ENCODE results near the gene DNAJC8. TPM values are rescaled to one million over a fixed set of nuclear protein-coding genes. Genes with fewer than 3 reads are reported as not detected.

DNAJC8 gene
- total RNA-seq, 1 experiment from 2014 or later = 60.0 TPM

- Mint-ChIP-seq H3K36me3 (ENCODE audit: insufficient read depth, unreplicated experiment) (peaks cover under 1% of the 10 kb centered on the region), H3K27me3 (ENCODE audit: insufficient read depth, unreplicated experiment) (no peaks in the 10 kb centered on the region), H3K27ac (ENCODE audit: low read depth, unreplicated experiment) (no peak within 1 kb of the TSS), H3K4me3 (ENCODE audit: unreplicated experiment) (no peak within 1 kb of the TSS), H3K9me3 (ENCODE audit: unreplicated experiment) (no peaks in the 10 kb centered on the region), H3K4me1 (ENCODE audit: insufficient read depth, unreplicated experiment) (peaks cover 9% of the 10 kb centered on the region)
- intact Hi-C loops (cut with micrococcal nuclease) = no loop called here
- TF ChIP-seq, protein P1, sequence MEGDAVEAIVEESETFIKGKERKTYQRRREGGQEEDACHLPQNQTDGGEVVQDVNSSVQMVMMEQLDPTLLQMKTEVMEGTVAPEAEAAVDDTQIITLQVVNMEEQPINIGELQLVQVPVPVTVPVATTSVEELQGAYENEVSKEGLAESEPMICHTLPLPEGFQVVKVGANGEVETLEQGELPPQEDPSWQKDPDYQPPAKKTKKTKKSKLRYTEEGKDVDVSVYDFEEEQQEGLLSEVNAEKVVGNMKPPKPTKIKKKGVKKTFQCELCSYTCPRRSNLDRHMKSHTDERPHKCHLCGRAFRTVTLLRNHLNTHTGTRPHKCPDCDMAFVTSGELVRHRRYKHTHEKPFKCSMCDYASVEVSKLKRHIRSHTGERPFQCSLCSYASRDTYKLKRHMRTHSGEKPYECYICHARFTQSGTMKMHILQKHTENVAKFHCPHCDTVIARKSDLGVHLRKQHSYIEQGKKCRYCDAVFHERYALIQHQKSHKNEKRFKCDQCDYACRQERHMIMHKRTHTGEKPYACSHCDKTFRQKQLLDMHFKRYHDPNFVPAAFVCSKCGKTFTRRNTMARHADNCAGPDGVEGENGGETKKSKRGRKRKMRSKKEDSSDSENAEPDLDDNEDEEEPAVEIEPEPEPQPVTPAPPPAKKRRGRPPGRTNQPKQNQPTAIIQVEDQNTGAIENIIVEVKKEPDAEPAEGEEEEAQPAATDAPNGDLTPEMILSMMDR (IDR thresholded peaks at IDR 0.05; ENCODE audit: unreplicated experiment) = no peak
- ChIA-PET CTCF (interaction anchor here (0.6 kb wide), 2 partner anchors 41 to 1759 kb away, joined by 3 to 4 read pairs; no protein-coding TSS in a partner anchor), POLR2A (no interaction called here)
- no peak for DNase-seq (ENCODE audit: unreplicated experiment)
- BruUV-seq (replicated peaks) = no TSS peak
These were observed 56.0 kb downstream of the DNAJC8 start, which contains the start of gene PTAFR for GRCh38 chr1:28176492-28177470. Gene PTAFR, minus strand, starts transcription at chr1:28176690. Its CDS starts 25,669 bp downstream, at chr1:28151021.

DNA sequence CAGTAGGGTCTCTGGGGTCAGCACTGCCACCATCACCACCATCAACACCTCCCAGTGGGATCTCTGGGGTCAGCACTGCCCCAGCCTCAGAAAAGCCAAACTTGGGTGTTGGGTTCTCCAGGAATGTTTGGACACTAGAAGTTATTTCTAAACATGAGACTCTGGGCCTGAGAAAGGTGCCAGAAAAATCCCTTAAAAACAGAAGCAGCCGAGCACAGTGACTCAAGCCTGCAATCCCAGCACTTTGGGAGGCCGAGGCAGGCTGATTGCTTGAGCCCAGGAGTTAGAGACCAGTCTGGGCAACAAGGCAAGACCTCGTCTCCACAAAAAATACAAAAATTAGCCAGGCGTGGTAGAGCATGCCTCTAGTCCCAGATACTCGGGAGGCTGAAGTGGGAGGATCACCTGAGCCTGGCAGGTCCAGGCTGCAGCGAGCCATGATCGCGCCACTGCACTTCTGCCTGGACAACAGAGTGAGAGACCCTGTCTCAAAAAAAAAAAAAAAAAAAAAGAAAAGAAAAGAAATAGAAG, 56.8 kb downstream of the DNAJC8 start:
- no peaks in the 10 kb centered on the region for H3K36me3 Mint-ChIP-seq (ENCODE audit: insufficient read depth, unreplicated experiment)
- H3K27me3 Mint-ChIP-seq (ENCODE audit: insufficient read depth, unreplicated experiment) = no peaks in the 10 kb centered on the region
- ChIA-PET CTCF (no interaction called here), POLR2A (interaction anchor here (0.6 kb wide), 1 partner anchor 204 kb away, joined by 3 read pairs; no protein-coding TSS in a partner anchor)
- TF ChIP-seq, protein P1 (IDR thresholded peaks at IDR 0.05; ENCODE audit: unreplicated experiment) = no peak
- BruUV-seq (replicated peaks) = no TSS peak
- peaks cover 12% of the 10 kb centered on the region for H3K4me1 Mint-ChIP-seq (ENCODE audit: insufficient read depth, unreplicated experiment)
- no peaks in the 10 kb centered on the region for H3K9me3 Mint-ChIP-seq (ENCODE audit: unreplicated experiment)
- H3K4me3 Mint-ChIP-seq (ENCODE audit: unreplicated experiment) = no peak overlapping the region
- DNase-seq (ENCODE audit: unreplicated experiment) = no peak
- H3K27ac Mint-ChIP-seq (ENCODE audit: low read depth, unreplicated experiment) = no peak overlapping the region
- intact Hi-C loops (cut with micrococcal nuclease) = no loop called here

GRCh38 chr1:28173980-28174297, 58.9 kb downstream of the DNAJC8 start:
- TF ChIP-seq, protein P1 (IDR thresholded peaks at IDR 0.05; ENCODE audit: unreplicated experiment) = no peak
- BruUV-seq (replicated peaks) = no TSS peak
- Mint-ChIP-seq H3K4me3 (ENCODE audit: unreplicated experiment) (no peak overlapping the region), H3K27ac (ENCODE audit: low read depth, unreplicated experiment) (no peak overlapping the region), H3K36me3 (ENCODE audit: insufficient read depth, unreplicated experiment) (no peaks in the 10 kb centered on the region), H3K27me3 (ENCODE audit: insufficient read depth, unreplicated experiment) (no peaks in the 10 kb centered on the region), H3K4me1 (ENCODE audit: insufficient read depth, unreplicated experiment) (peaks cover 6% of the 10 kb centered on the region), H3K9me3 (ENCODE audit: unreplicated experiment) (no peaks in the 10 kb centered on the region)
- intact Hi-C loops (cut with micrococcal nuclease) = no loop called here
- ChIA-PET CTCF (no interaction called here), POLR2A (no interaction called here)
- DNase-seq (ENCODE audit: unreplicated experiment) = no peak

Measured in MCF 10A (cell line).